Peyer's patch (tissue), 4 donors: ENCODE results near the gene COL28A1.

ENCODE experiments used
- POLR2A ChIP-seq, 2 donors: fragments of 450-650 bp; IDR thresholded peaks; one replicate each; pipeline ENCODE4 v1.5.1; 2017; ENCODE audit warnings: antibody characterized with exemption in 2 of 2, mild to moderate bottlenecking in 2 of 2, moderate library complexity in 2 of 2
- TF ChIP-seq, protein P1 (sequence below), 6 experiments: fragments of 450-650 bp in 4 of 6; fragments of 200-600 bp in 2 of 6; sonication (generic) in 1 of 6; IDR thresholded peaks; one replicate each; pipeline ENCODE4 v1.5.1; 2017 to 2019; ENCODE audit warnings: antibody characterized with exemption in 6 of 6, mild to moderate bottlenecking in 3 of 6, moderate library complexity in 1 of 6

DNA sequence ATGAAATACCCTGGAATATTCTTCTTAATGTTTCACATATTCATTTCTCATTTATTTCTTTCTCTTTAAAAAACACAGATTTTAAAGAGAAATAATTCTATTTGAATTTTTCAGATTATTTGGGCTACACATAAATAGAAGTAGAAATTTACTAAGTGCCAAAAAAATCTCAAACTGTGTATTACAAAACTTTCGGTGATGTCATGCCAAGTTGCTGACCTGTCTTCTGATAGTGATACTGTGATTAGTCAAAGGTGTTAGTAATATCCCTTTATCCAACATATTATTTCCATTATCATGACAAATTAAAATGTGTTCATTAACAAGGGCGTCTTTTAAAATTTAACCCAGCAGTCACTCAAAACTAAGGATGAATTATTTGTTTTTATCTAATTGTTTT, 60.1 kb downstream of the COL28A1 start:
- TF ChIP-seq, protein P1, sequence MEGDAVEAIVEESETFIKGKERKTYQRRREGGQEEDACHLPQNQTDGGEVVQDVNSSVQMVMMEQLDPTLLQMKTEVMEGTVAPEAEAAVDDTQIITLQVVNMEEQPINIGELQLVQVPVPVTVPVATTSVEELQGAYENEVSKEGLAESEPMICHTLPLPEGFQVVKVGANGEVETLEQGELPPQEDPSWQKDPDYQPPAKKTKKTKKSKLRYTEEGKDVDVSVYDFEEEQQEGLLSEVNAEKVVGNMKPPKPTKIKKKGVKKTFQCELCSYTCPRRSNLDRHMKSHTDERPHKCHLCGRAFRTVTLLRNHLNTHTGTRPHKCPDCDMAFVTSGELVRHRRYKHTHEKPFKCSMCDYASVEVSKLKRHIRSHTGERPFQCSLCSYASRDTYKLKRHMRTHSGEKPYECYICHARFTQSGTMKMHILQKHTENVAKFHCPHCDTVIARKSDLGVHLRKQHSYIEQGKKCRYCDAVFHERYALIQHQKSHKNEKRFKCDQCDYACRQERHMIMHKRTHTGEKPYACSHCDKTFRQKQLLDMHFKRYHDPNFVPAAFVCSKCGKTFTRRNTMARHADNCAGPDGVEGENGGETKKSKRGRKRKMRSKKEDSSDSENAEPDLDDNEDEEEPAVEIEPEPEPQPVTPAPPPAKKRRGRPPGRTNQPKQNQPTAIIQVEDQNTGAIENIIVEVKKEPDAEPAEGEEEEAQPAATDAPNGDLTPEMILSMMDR (IDR thresholded peaks at IDR 0.05) = no peak
- no peak for TF ChIP-seq POLR2A (IDR thresholded peaks at IDR 0.05)
